Adipocyte (in vitro differentiated cells): Measurements from ENCODE around the gene TEAD3.
"Not testable (repeated sequence)": the region's sequence is repeated elsewhere in the genome, so short reads cannot be mapped to it uniquely, and the experiment has no call there.

Experiments used
- DNase-seq: peaks from one replicate; pipeline ENCODE4 v3.0.0-alpha.2; 2015; ENCODE audit warnings: low read depth
- H3K27me3 ChIP-seq: replicated peaks from 2 replicates; pipeline ENCODE4 v1.7.0; 2013; ENCODE audit warnings: mild to moderate bottlenecking, low read length, moderate library complexity; ENCODE audit not compliant: control insufficient read depth, insufficient read depth
- H3K36me3 ChIP-seq: 2 replicates; pipeline ENCODE4 v1.7.0; 2013; ENCODE audit warnings: low read length, mild to moderate bottlenecking, moderate library complexity; ENCODE audit not compliant: control insufficient read depth, insufficient read depth, severe bottlenecking
- H3K4me1 ChIP-seq: 2 replicates; pipeline ENCODE4 v1.7.0; 2013; ENCODE audit warnings: mild to moderate bottlenecking, low read length, moderate library complexity; ENCODE audit not compliant: control insufficient read depth, insufficient read depth
- H3K4me3 ChIP-seq: 2 replicates; pipeline ENCODE4 v1.7.0; 2013; ENCODE audit warnings: mild to moderate bottlenecking, low read length, moderate library complexity
- H3K9ac ChIP-seq: 2 replicates; pipeline ENCODE4 v1.7.0; 2013; ENCODE audit warnings: mild to moderate bottlenecking, low read length, moderate library complexity
- H3K9me3 ChIP-seq: 2 replicates; pipeline ENCODE4 v1.7.0; 2013; ENCODE audit warnings: mild to moderate bottlenecking, low read length, moderate library complexity; ENCODE audit not compliant: control insufficient read depth

The TEAD3 gene

DNA sequence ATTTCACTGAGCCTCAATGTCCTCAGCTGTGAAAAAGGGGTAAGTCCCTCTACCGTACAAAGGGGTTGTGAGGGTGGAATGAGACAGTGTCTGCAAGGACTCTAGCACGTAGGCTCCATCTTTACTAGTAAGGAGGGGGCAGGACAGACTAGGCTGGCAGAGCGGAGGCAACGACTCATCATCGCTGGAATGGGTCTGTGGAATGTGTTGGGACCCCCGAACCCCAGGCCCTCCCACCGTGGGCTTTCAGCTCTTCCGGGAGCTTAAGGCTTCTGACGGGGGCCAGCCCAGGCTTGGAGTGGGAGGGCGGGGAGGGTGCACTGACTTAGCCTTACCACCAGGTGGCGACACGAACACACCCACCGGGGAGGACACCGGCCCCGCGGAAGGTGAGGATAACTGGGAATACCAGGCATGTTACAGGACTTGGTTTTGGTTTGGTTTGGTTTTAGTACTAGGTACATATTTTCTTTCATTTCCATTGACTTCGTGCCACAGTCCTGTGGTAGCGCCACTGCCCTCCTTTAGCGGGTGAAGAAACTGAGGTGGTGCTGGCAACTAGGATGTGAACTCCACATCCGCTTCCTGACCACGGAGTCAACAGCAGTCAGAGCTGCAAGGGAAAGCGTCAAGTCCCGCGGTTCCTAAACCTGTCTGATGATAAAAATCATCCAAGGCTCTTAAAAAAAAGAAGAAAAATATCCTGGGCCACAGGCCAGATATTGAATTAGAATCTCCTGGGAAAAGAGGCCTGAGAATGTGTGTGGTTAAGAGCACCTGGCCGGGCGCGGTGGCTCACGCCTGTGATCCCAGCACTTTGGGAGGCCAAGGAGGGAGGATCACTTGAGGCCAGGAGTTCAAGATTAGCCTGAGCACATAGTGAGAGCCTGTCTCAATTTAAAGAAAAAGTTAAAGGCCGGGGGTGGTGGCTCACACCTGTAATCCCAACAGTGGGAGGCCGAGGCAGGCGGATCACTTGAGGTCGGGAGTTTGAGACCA, 26.1 kb upstream of the TEAD3 start:
- no peaks in the 10 kb centered on the region for H3K36me3 ChIP-seq
- peak; percentile 89 for DNase-seq
- H3K4me3 ChIP-seq = peak overlapping the region; percentile 74
- no peaks in the 10 kb centered on the region for H3K4me1 ChIP-seq
- no peaks in the 10 kb centered on the region for H3K9me3 ChIP-seq
- H3K27me3 ChIP-seq = peaks cover 33% of the 10 kb centered on the region
- no peak overlapping the region for H3K9ac ChIP-seq

GRCh38 chr6:35522151-35522550, 25.3 kb upstream of the TEAD3 start:
- DNase-seq = no peak
- H3K27me3 ChIP-seq = peaks cover 27% of the 10 kb centered on the region
- no peaks in the 10 kb centered on the region for H3K4me1 ChIP-seq
- H3K36me3 ChIP-seq = no peaks in the 10 kb centered on the region
- H3K9me3 ChIP-seq = no peaks in the 10 kb centered on the region
- H3K4me3 ChIP-seq = no peak overlapping the region
- H3K9ac ChIP-seq = no peak overlapping the region

DNA sequence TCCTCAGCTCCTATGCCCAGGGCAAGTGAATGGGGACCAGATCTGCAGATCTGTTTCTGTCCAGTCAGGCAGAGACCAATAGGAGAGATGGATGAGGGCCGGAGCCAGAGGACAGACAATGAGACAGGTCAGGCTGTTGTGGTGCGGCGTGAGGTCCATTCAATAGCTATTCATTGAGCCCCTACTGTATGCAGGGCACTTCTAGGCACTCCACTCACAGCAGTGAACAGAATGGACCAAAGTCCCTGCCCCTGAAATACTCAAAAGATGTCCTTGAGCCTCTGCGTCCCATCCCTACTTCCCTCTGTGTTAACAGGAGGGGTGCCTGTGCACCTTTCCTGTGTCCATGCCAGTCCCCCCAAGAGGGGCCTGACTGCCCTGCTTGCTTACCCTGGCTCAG, 24.4 kb upstream of the TEAD3 start:
- Histone ChIP-seq H3K4me1 (no peaks in the 10 kb centered on the region), H3K36me3 (no peaks in the 10 kb centered on the region), H3K27me3 (peaks cover 23% of the 10 kb centered on the region), H3K9ac (no peak overlapping the region), H3K9me3 (no peaks in the 10 kb centered on the region), H3K4me3 (no peak overlapping the region)
- DNase-seq = no peak

DNA sequence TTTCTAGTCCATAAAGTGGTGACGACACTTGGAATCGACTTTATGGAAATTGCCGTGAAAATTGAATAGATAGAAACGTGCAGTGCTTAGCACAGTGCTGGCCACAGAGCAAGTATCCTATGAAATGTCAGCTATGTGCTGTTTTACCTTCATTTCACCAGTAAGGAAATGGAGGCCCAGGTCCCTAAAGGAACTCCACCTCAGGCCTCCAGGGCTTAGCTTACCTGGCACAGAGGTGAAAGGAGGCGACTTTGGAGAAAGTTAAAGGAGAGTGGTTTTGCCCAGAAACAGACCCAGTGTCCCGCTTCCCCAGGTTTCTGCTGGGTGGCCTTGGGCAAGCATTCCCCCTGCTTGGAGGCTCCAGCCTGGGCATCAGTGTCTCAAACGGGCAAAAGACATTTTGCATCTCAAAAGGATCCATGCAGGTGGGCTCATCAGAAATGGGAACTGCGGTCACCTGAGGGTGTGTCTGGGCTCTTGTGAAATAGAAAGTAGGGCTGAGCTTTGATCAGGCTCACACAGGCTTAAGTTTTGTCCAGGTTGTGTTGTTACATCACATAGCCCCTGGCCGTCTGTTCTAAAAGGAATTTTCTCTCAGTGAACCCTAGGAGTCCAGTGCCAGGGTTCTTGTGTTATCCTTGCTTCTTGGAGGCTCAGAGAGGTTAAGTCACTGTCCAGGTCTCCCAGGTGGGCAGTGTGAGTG, 22.6 kb upstream of the TEAD3 start:
- Histone ChIP-seq H3K9me3 (no peaks in the 10 kb centered on the region), H3K9ac (no peak overlapping the region), H3K27me3 (peaks cover 20% of the 10 kb centered on the region), H3K36me3 (no peaks in the 10 kb centered on the region), H3K4me3 (no peak overlapping the region), H3K4me1 (no peaks in the 10 kb centered on the region)
- DNase-seq = no peak

- DNase-seq = no peak
- H3K27me3 ChIP-seq = peaks cover 20% of the 10 kb centered on the region
- no peak overlapping the region for H3K9ac ChIP-seq
- no peaks in the 10 kb centered on the region for H3K9me3 ChIP-seq
- H3K36me3 ChIP-seq = no peaks in the 10 kb centered on the region
- H3K4me1 ChIP-seq = no peaks in the 10 kb centered on the region
- no peak overlapping the region for H3K4me3 ChIP-seq
Observed at GRCh38 chr6:35518566-35519312, 21.9 kb upstream of the TEAD3 start.

GRCh38 chr6:35517978-35518377, 21.1 kb upstream of the TEAD3 start:
- not testable (repeated sequence) for DNase-seq, H3K9me3 ChIP-seq, H3K9ac ChIP-seq, H3K36me3 ChIP-seq, H3K4me3 ChIP-seq, H3K4me1 ChIP-seq
- peaks cover 21% of the 10 kb centered on the region for H3K27me3 ChIP-seq

DNA sequence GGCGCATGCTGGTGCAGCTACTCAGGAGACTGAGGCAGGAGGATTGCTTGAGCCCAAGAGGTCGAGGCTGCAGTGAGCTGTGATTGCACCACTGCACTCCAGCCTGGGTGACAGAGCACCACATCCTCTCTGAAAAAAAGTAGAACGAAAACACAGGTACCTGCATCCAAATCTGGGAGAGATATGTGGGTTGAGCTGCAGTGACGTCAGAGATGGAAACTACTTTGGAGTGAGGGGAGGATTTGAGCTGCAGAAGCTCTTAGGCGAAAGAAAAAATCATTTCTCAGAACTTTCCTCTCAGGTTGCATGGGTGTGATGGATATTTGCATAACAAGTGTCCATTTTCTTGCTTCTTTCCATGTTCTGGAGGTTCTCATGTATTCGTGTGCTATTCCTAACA, 19.8 kb upstream of the TEAD3 start:
- Histone ChIP-seq H3K9me3 (no peaks in the 10 kb centered on the region), H3K4me1 (no peaks in the 10 kb centered on the region), H3K9ac (no peak overlapping the region), H3K36me3 (no peaks in the 10 kb centered on the region), H3K27me3 (peaks cover 19% of the 10 kb centered on the region), H3K4me3 (no peak overlapping the region)
- DNase-seq = no peak

DNA sequence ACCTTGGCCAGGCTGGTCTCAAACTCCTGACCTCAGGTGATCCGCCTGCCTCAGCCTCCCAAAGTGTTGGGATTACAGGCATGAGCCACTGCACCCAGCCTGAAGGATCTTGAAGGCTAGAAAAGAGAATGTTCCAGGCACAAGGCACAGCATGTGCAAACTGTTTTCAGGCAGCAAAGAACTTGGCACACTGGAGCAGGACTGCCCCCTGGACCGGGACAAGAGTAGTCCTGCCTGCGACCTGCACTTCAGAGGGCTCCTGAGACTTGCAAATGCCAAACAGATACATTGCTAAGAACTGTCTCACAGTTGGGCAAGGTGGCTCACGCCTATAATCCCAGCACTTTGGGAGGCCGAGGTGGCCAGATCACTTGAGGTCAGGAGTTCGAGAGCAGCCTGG, 19.1 kb upstream of the TEAD3 start:
- peaks cover 20% of the 10 kb centered on the region for H3K27me3 ChIP-seq
- not testable (repeated sequence) for H3K36me3 ChIP-seq, DNase-seq, H3K9ac ChIP-seq, H3K4me1 ChIP-seq, H3K9me3 ChIP-seq, H3K4me3 ChIP-seq

- H3K9ac ChIP-seq = no peak overlapping the region
- no peak overlapping the region for H3K4me3 ChIP-seq
- H3K27me3 ChIP-seq = peaks cover 29% of the 10 kb centered on the region
- no peaks in the 10 kb centered on the region for H3K9me3 ChIP-seq
- H3K36me3 ChIP-seq = no peaks in the 10 kb centered on the region
- peaks cover 4% of the 10 kb centered on the region for H3K4me1 ChIP-seq
- no peak for DNase-seq
Observed at GRCh38 chr6:35514587-35514986, 17.7 kb upstream of the TEAD3 start.

- Histone ChIP-seq H3K27me3 (peaks cover 36% of the 10 kb centered on the region), H3K36me3 (no peaks in the 10 kb centered on the region), H3K4me1 (peaks cover 4% of the 10 kb centered on the region), H3K4me3 (no peak within 1 kb of the TSS), H3K9ac (no peak within 1 kb of the TSS), H3K9me3 (no peaks in the 10 kb centered on the region)
- DNase-seq = no peak
Observed at GRCh38 chr6:35512740-35513139, 15.9 kb upstream of the TEAD3 start, which contains the start of gene TULP1. Gene TULP1, minus strand, starts transcription at chr6:35512896. Its CDS starts 38 bp downstream, at chr6:35512858.

DNA sequence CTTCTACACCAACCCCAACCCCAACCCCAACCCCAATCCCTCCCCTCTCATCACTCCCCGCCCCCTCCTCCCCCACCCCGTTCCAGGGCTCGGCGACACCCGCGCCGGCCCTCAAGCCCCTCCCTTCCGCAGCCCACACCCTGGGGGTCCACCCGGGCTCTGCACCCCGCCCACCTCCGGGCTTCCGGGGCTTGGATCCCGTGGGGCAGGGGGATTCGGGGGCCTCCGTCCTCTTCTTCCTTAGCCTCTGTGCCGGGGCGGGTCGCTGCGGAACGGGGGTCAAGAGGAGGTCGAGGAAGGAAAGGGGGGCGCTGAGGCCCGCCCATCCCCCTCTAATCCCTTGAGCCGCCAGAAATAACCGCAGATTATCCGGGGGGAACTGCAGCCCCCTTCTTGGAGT, 15.1 kb upstream of the TEAD3 start:
- H3K4me1 ChIP-seq = peaks cover 4% of the 10 kb centered on the region
- peaks cover 36% of the 10 kb centered on the region for H3K27me3 ChIP-seq
- no peaks in the 10 kb centered on the region for H3K36me3 ChIP-seq
- no peak overlapping the region for H3K9ac ChIP-seq
- no peak overlapping the region for H3K4me3 ChIP-seq
- no peaks in the 10 kb centered on the region for H3K9me3 ChIP-seq
- DNase-seq = no peak
